ENCODE data around the gene KCNAB1.

GRCh38 chr3:156461889-156462288, 341.5 kb downstream of the KCNAB1 start:
- TF ChIP-seq POLR2A (IDR thresholded peaks at IDR 0.05; ENCODE audit: low read length) (no peak), GATA1 (IDR thresholded peaks at IDR 0.05; ENCODE audit: low read depth, low read length) (no peak)

Data from erythroblast (primary cell).